ENCODE results near the gene RSPO1. TPM values are rescaled to one million over a fixed set of nuclear protein-coding genes. Genes with fewer than 3 reads are reported as not detected.
"Not testable (repeated sequence)": the region's sequence is repeated elsewhere in the genome, so short reads cannot be mapped to it uniquely, and the experiment has no call there.

Gene RSPO1
- total and polyA plus RNA-seq, 2 experiments from 2014 or later = 0.22 TPM; not detected in 1

GRCh38 chr1:37588939-37589338 lies 45.8 kb downstream of the RSPO1 start:
- peaks cover 96% of the 10 kb centered on the region for H3K79me2 ChIP-seq (ENCODE audit: insufficient read depth)
- no peak overlapping the region for H3K27ac ChIP-seq
- H3K36me3 ChIP-seq (ENCODE audit: low read depth) = peaks cover 70% of the 10 kb centered on the region

GRCh38 chr1:37584544-37584943 lies 50.1 kb downstream of the RSPO1 start:
- peaks cover 26% of the 10 kb centered on the region; the same call in 1 of the 2 replicates for H3F3A ChIP-seq (ENCODE audit: insufficient read depth)
- H3K4me1 ChIP-seq (ENCODE audit: insufficient read depth); H2AFZ ChIP-seq; H3K4me3 ChIP-seq; H3K4me2 ChIP-seq (ENCODE audit: unreplicated experiment); H4K20me1 ChIP-seq (ENCODE audit: insufficient read depth); DNase-seq; H3K9me2 ChIP-seq (ENCODE audit: insufficient read depth); H3K27ac ChIP-seq; H3K27me3 ChIP-seq (replicated peaks; ENCODE audit: insufficient read depth); H3K9ac ChIP-seq; in situ Hi-C loops (cut with MboI); H3K9me3 ChIP-seq (ENCODE audit: low read depth): not testable (repeated sequence)
- WGBS, 2 experiments (ENCODE audit: low coverage in 1 of 2, low lambda C conversion rate in 2 of 2, missing lambda C conversion rate in 2 of 2) = 81% methylated on average over 4 of the region's 4 CpGs
- H3K36me3 ChIP-seq (ENCODE audit: low read depth) = peaks cover 81% of the 10 kb centered on the region
- peaks cover 93% of the 10 kb centered on the region for H3K79me2 ChIP-seq (ENCODE audit: insufficient read depth)

More at GRCh38 chr1:37588939-37589338, 45.8 kb downstream of the RSPO1 start:
- WGBS, 2 experiments (ENCODE audit: low coverage in 1 of 2, low lambda C conversion rate in 2 of 2, missing lambda C conversion rate in 2 of 2) = 96 to 100% methylated on average over 2 of the region's 2 CpGs
- in situ Hi-C loops (cut with MboI) = no loop called here
- Histone ChIP-seq H4K20me1 (ENCODE audit: insufficient read depth) (no peaks in the 10 kb centered on the region), H3F3A (ENCODE audit: insufficient read depth) (0 out of 2 replicates have a peak, but pooled peaks cover 5% of the 10 kb centered on the region), H3K4me1 (ENCODE audit: insufficient read depth) (peaks cover 4% of the 10 kb centered on the region), H3K9me2 (ENCODE audit: insufficient read depth) (no peaks in the 10 kb centered on the region), H3K9ac (no peak overlapping the region), H3K4me2 (ENCODE audit: unreplicated experiment) (no peak overlapping the region), H2AFZ (no peak overlapping the region), H3K9me3 (ENCODE audit: low read depth) (no peaks in the 10 kb centered on the region), H3K4me3 (no peak overlapping the region), H3K27me3 (replicated peaks; ENCODE audit: insufficient read depth) (no peaks in the 10 kb centered on the region)
- no peak for DNase-seq
- no peak for TF ChIP-seq EZH2 (IDR thresholded peaks at IDR 0.05; ENCODE audit: insufficient read depth, poor library complexity, severe bottlenecking)
- no peak for TF ChIP-seq EZH2phosphoT487 (IDR thresholded peaks at IDR 0.05; ENCODE audit: insufficient read depth, low read depth)

- H3K36me3 ChIP-seq (ENCODE audit: low read depth) = peaks cover 65% of the 10 kb centered on the region
- no peak overlapping the region for H2AFZ ChIP-seq
- no peaks in the 10 kb centered on the region for H3K9me3 ChIP-seq (ENCODE audit: low read depth)
- H3K4me2 ChIP-seq (ENCODE audit: unreplicated experiment) = peak overlapping the region; percentile 69
- H3K79me2 ChIP-seq (ENCODE audit: insufficient read depth) = peaks cover 34% of the 10 kb centered on the region
- no peak for TF ChIP-seq EZH2phosphoT487 (IDR thresholded peaks at IDR 0.05; ENCODE audit: insufficient read depth, low read depth)
- no peak for TF ChIP-seq EZH2 (IDR thresholded peaks at IDR 0.05; ENCODE audit: insufficient read depth, poor library complexity, severe bottlenecking)
- H3K9me2 ChIP-seq (ENCODE audit: insufficient read depth) = no peaks in the 10 kb centered on the region
- DNase-seq = peak; percentile 70
- H3K27me3 ChIP-seq (replicated peaks; ENCODE audit: insufficient read depth) = no peaks in the 10 kb centered on the region
- peak overlapping the region; percentile 39 for H3K4me3 ChIP-seq
- H3K9ac ChIP-seq = peak overlapping the region; percentile 66
- H4K20me1 ChIP-seq (ENCODE audit: insufficient read depth) = no peaks in the 10 kb centered on the region
- H3F3A ChIP-seq (ENCODE audit: insufficient read depth) = peaks cover 55% of the 10 kb centered on the region
- peak overlapping the region; percentile 91 for H3K27ac ChIP-seq
- in situ Hi-C loops (cut with MboI) = no loop called here
- peaks cover 37% of the 10 kb centered on the region for H3K4me1 ChIP-seq (ENCODE audit: insufficient read depth)
- 41 to 42% methylated on average over 5 of the region's 5 CpGs for WGBS, 2 experiments (ENCODE audit: low coverage in 1 of 2, low lambda C conversion rate in 2 of 2, missing lambda C conversion rate in 2 of 2)
Observed at GRCh38 chr1:37575692-37576091, 59.0 kb downstream of the RSPO1 start.

- Histone ChIP-seq H3K36me3 (ENCODE audit: low read depth) (peaks cover 62% of the 10 kb centered on the region), H3K27ac (peak overlapping the region; percentile 91)
Observed at GRCh38 chr1:37574834-37575480, 59.7 kb downstream of the RSPO1 start.

More at GRCh38 chr1:37574834-37575480, 59.7 kb downstream of the RSPO1 start:
- no peaks in the 10 kb centered on the region for H4K20me1 ChIP-seq (ENCODE audit: insufficient read depth)
- H3K9me3 ChIP-seq (ENCODE audit: low read depth) = no peaks in the 10 kb centered on the region
- TF ChIP-seq EZH2phosphoT487 (IDR thresholded peaks at IDR 0.05; ENCODE audit: insufficient read depth, low read depth) (no peak), EZH2 (IDR thresholded peaks at IDR 0.05; ENCODE audit: insufficient read depth, poor library complexity, severe bottlenecking) (no peak)
- no peaks in the 10 kb centered on the region for H3K9me2 ChIP-seq (ENCODE audit: insufficient read depth)
- peaks cover 27% of the 10 kb centered on the region for H3K79me2 ChIP-seq (ENCODE audit: insufficient read depth)
- no peaks in the 10 kb centered on the region for H3K27me3 ChIP-seq (replicated peaks; ENCODE audit: insufficient read depth)
- H2AFZ ChIP-seq = no peak overlapping the region
- peak; percentile 89 for DNase-seq
- H3K4me1 ChIP-seq (ENCODE audit: insufficient read depth) = peaks cover 37% of the 10 kb centered on the region
- WGBS, 2 experiments (ENCODE audit: low coverage in 1 of 2, low lambda C conversion rate in 2 of 2, missing lambda C conversion rate in 2 of 2) = 22 to 28% methylated on average over 7 of the region's 7 CpGs
- H3K4me2 ChIP-seq (ENCODE audit: unreplicated experiment) = peak overlapping the region; percentile 69
- in situ Hi-C loops (cut with MboI) = no loop called here
- peak overlapping the region; percentile 66 for H3K9ac ChIP-seq
- peak overlapping the region; percentile 5; the same call in 1 of the 2 replicates for H3K4me3 ChIP-seq
- peaks cover 54% of the 10 kb centered on the region for H3F3A ChIP-seq (ENCODE audit: insufficient read depth)

Measured in GM23248 (cell line).